Panc1 (cell line): Measurements from ENCODE around the gene FHIT. TPM values are rescaled to one million over a fixed set of nuclear protein-coding genes. Genes with fewer than 3 reads are reported as not detected.

Experiments
- ATAC-seq: fragments of 200-7000 bp; cut with Tn5 transposase; 2 replicates; pipeline ENCODE4 v1.9.1; 2020; ENCODE audit warnings: mild to moderate bottlenecking, moderate library complexity
- BruUV-seq: library from RNA; stranded (reverse); fragments of 400-500 nt; replicated peaks from 2 replicates; lab custom pipeline; 2021; lab: Mats Ljungman, UMichigan
- CTCF ChIA-PET: fragments of 300-600 bp; sonication (Branson Sonifier 250); formaldehyde crosslinking; loops from one replicate; lab custom pipeline; 2022; ENCODE audit warnings: antibody characterized with exemption; lab: Charles Lee
- POLR2A ChIA-PET: fragments of 300-600 bp; sonication (Branson Sonifier 250); formaldehyde crosslinking; loops from one replicate; lab custom pipeline; 2022; ENCODE audit warnings: antibody characterized with exemption; lab: Charles Lee
- DNase-seq: peaks from one replicate; pipeline ENCODE4 v3.0.0-alpha.2; 2010; ENCODE audit warnings: low read depth, low spot score
- H3K27ac ChIP-seq: 2 replicates; pipeline ENCODE4 v1.5.1; 2011; ENCODE audit warnings: mild to moderate bottlenecking, low read length, inconsistent platforms
- H3K27me3 ChIP-seq: fragments of 200-500 bp; sonication (Bioruptor generic); 2 replicates; pipeline ENCODE4 v1.6.0; 2014; ENCODE audit warnings: low read length, inconsistent platforms; ENCODE audit not compliant: control insufficient read depth, insufficient read depth
- H3K36me3 ChIP-seq: fragments of 200-500 bp; sonication (Bioruptor generic); 2 replicates; pipeline ENCODE4 v1.5.1; 2014; ENCODE audit warnings: inconsistent platforms, mild to moderate bottlenecking, low read length, moderate library complexity; ENCODE audit not compliant: control insufficient read depth, insufficient read depth
- H3K4me1 ChIP-seq: 2 replicates; pipeline ENCODE4 v1.5.1; 2011; ENCODE audit warnings: inconsistent platforms, mild to moderate bottlenecking, low read length, moderate library complexity; ENCODE audit not compliant: control insufficient read depth, insufficient read depth
- H3K4me3 ChIP-seq, 2 experiments: 2 replicates each; pipeline ENCODE4 v1.5.1; 2011 to 2012; ENCODE audit warnings: low read depth in 2 of 2, low read length in 2 of 2, mild to moderate bottlenecking in 2 of 2, inconsistent platforms in 1 of 2, moderate library complexity in 1 of 2
- H3K9me3 ChIP-seq: fragments of 200-500 bp; sonication (Bioruptor generic); 2 replicates; pipeline ENCODE4 v1.5.1; 2014; ENCODE audit warnings: low read depth, mild to moderate bottlenecking, inconsistent platforms, low read length, moderate library complexity; ENCODE audit not compliant: control insufficient read depth, insufficient read depth
- CTCF ChIP-seq: fragments of 450-650 bp; IDR thresholded peaks from 2 replicates; pipeline ENCODE4 v1.5.1; 2017; ENCODE audit warnings: mild to moderate bottlenecking
- POLR2AphosphoS5 ChIP-seq: IDR thresholded peaks from 2 replicates; pipeline ENCODE4 v1.6.1; 2012; ENCODE audit warnings: mild to moderate bottlenecking, low read depth, low read length, moderate library complexity
- REST ChIP-seq, 2 experiments: IDR thresholded peaks; 2 replicates each; pipeline ENCODE4 v1.6.1; 2011 to 2012; ENCODE audit warnings: low read depth in 2 of 2, control low read depth in 1 of 2, low read length in 1 of 2, mild to moderate bottlenecking in 1 of 2, moderate library complexity in 1 of 2; ENCODE audit not compliant: insufficient read depth in 1 of 2
- SIN3A ChIP-seq: IDR thresholded peaks from 2 replicates; pipeline ENCODE4 v1.6.1; 2012; ENCODE audit warnings: low read depth, mild to moderate bottlenecking, low read length, moderate library complexity, borderline replicate concordance; ENCODE audit not compliant: insufficient read depth
- TCF7L2 ChIP-seq: IDR thresholded peaks from 2 replicates; pipeline ENCODE4 v1.6.1; 2011; ENCODE audit warnings: mild to moderate bottlenecking, low read depth, low read length, inconsistent platforms
- in situ Hi-C: cut with HindIII; loops from 2 replicates; pipeline ENCODE4 v1.10.0; 2016; ENCODE audit warnings: low sequenced_read_pairs, low pct_unique_long_range_greater_than_20kb
- intact Hi-C: fragments of 100-400 bp; cut with micrococcal nuclease; formaldehyde crosslinking; loops from one replicate; pipeline ENCODE4 v1.10.0; 2022; ENCODE audit not compliant: unreplicated experiment
- total RNA-seq: library from RNA; stranded (reverse); gene quantifications from one replicate; pipeline ENCODE4 v1.2.1, GENCODE V29; 2021; ENCODE audit not compliant: unreplicated experiment

FHIT gene
- total RNA-seq, 1 experiment from 2014 or later: 2.2 TPM

DNA sequence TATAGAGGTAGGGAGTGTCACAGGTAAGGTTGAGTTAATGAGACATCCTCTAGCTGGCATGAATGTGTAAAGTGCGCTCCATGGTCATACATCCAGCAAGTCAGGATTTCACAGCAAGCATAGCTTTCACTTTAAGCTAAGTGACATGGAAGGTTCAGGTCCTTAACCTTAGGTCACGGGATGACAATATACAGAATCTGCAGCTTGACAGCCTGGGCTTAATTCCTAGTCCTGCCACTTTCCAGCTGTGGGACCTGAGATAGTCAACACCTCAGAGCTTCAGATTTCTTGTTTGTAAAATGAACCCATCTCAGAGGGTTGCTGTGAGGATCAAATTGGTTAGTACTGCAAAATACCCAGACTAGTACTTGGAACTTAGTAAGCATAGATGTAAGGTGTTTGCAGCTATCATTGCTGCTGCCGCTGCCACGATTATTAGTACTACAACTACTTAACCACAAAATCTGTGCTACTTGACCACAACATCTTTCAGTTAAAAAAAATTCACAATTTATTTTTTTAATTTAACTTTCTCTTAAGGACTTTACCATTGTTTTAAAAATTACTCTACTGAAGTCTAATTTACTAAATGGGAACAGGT is 1311.3 kb downstream of the FHIT start:
- Histone ChIP-seq H3K27ac (no peak overlapping the region), H3K27me3 (no peaks in the 10 kb centered on the region), H3K4me3 (no peak overlapping the region), H3K9me3 (no peaks in the 10 kb centered on the region), H3K4me1 (no peaks in the 10 kb centered on the region), H3K36me3 (no peaks in the 10 kb centered on the region)
- DNase-seq: no peak
- in situ Hi-C loops (no loop called here), intact Hi-C loops (no loop called here)
- no TSS peak for BruUV-seq
- TF ChIP-seq REST (IDR thresholded peaks at IDR 0.05; ENCODE audit: insufficient read depth in 1 of 2, low read depth in 2 of 2, low read length in 1 of 2) (no peak), CTCF (no peak), TCF7L2 (no peak), POLR2AphosphoS5 (no peak), SIN3A (no peak)
- ChIA-PET CTCF (no interaction called here), POLR2A (no interaction called here)
- no peak for ATAC-seq

DNA sequence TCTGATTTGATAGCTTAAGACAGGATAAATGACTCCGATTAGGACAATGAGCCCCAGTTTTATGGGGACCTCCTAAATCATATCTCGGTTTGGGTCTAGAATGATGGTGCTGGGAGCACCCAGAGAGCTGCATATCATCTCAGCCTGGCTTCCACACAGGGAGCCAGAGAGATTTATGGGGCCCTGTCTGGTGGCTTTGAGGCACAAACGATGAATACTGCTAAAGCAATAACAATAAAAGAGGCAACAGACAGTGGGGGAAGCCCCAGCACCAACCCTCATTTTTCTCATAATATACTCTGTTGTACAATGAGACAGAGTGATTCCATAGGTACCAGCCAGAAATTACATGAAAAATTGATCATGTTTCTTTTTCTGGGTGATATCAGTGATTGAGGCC is 1312.4 kb downstream of the FHIT start:
- POLR2A ChIA-PET: no interaction called here
- in situ Hi-C loops: no loop called here
- Histone ChIP-seq H3K4me1 (no peaks in the 10 kb centered on the region), H3K36me3 (no peaks in the 10 kb centered on the region), H3K27me3 (no peaks in the 10 kb centered on the region), H3K4me3 (no peak overlapping the region), H3K9me3 (no peaks in the 10 kb centered on the region), H3K27ac (no peak overlapping the region)
- TF ChIP-seq SIN3A (no peak), POLR2AphosphoS5 (no peak), CTCF (no peak), REST (IDR thresholded peaks at IDR 0.05; ENCODE audit: insufficient read depth in 1 of 2, low read depth in 2 of 2, low read length in 1 of 2) (no peak), TCF7L2 (no peak)
- BruUV-seq: no TSS peak
- DNase-seq: no peak
- intact Hi-C loops: no loop called here
- CTCF ChIA-PET: no interaction called here
- ATAC-seq: no peak
